Nephron progenitor cell (in vitro differentiated cells): ENCODE results near the gene CLEC2D.

Source experiments
- DNase-seq: peaks from one replicate; pipeline ENCODE4 v3.0.0; 2021
- H3K27ac Mint-ChIP-seq: 2 replicates; pipeline ENCODE4 v1.8.0; 2021; ENCODE audit warnings: mild to moderate bottlenecking, moderate library complexity, mixed read lengths
- H3K27me3 Mint-ChIP-seq: 2 replicates; pipeline ENCODE4 v1.8.0; 2021; ENCODE audit warnings: mild to moderate bottlenecking, low read depth, mixed read lengths; ENCODE audit not compliant: poor library complexity
- H3K36me3 Mint-ChIP-seq: 2 replicates; pipeline ENCODE4 v1.8.0; 2021; ENCODE audit warnings: low read depth, mixed read lengths
- H3K4me1 Mint-ChIP-seq: 2 replicates; pipeline ENCODE4 v1.8.0; 2021; ENCODE audit warnings: mixed read lengths
- H3K4me3 Mint-ChIP-seq: 2 replicates; pipeline ENCODE4 v1.8.0; 2021; ENCODE audit warnings: mild to moderate bottlenecking, moderate library complexity, mixed read lengths
- H3K9me3 Mint-ChIP-seq: 2 replicates; pipeline ENCODE4 v1.8.0; 2021; ENCODE audit warnings: mild to moderate bottlenecking, moderate library complexity, mixed read lengths
- CTCF ChIP-seq: fragments of 200-600 bp; sonication (generic); IDR thresholded peaks from 2 replicates; pipeline ENCODE4 v1.5.0; 2021; ENCODE audit warnings: antibody characterized with exemption

Gene CLEC2D

DNA sequence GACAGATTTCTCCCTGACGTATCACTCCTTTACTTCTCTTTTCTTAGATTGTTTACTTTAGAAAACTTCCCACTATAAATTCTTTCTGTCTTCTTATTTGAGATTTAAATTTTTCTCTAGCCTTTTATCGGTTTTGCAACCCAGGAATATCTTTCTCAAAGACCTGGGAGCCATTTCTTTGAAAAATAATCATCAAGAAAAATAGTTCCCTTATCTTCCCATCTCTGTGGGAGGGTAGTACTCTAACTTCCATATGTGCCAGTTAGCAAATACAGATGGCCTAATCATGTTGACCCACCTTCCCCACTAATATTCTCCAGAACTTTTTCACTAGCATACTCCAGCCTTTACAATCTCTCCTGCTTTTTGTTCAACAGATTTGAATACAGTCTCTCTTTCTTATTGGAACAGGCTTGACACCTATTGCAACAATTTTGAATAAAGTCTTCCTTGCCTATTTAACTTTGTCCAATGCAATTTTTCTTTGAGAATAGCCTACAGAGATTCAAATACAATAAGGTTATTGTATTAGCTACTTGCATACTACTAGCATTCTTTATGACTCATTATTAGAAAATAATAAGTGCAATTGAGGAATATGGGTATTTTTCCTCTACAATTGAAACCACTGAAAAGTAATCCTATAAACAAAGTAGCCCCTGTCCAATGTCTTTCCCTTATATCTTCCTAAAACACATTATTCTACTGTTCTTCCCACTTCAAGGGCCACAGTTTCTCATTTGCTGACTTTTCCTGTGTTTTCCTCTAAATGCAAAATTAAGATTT, 34.4 kb upstream of the CLEC2D start:
- no peaks in the 10 kb centered on the region for H3K4me1 Mint-ChIP-seq
- TF ChIP-seq CTCF, result no peak
- no peak for DNase-seq
- peaks cover 42% of the 10 kb centered on the region for H3K9me3 Mint-ChIP-seq
- no peak overlapping the region for H3K4me3 Mint-ChIP-seq
- H3K27me3 Mint-ChIP-seq, result no peaks in the 10 kb centered on the region
- H3K36me3 Mint-ChIP-seq, result peaks cover 18% of the 10 kb centered on the region
- no peak overlapping the region for H3K27ac Mint-ChIP-seq

- no peak for DNase-seq
- Mint-ChIP-seq H3K27ac (no peak overlapping the region), H3K4me3 (no peak overlapping the region), H3K4me1 (no peaks in the 10 kb centered on the region), H3K27me3 (no peaks in the 10 kb centered on the region), H3K9me3 (peaks cover 47% of the 10 kb centered on the region), H3K36me3 (peaks cover 22% of the 10 kb centered on the region)
- no peak for TF ChIP-seq CTCF
Measured at GRCh38 chr12:9636150-9636850, 33.2 kb upstream of the CLEC2D start.

DNA sequence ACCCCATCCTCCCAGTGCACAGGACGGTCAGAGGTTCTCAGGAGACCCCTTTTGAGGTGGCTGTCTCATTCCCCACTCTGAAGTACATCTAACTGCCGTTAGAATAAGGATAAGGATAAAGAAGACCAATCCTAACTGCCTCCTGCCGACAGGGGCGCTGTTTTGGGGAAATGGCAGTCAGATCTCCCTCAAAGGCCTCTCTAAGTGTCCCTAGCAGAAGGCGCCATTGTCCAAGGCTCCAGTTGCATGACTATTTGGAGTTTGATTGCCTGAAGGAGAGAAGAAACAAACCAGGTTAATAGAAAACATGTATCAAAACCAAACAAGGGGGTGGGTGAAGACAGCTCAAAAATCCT, 32.7 kb upstream of the CLEC2D start:
- Mint-ChIP-seq H3K27me3 (peaks cover under 1% of the 10 kb centered on the region), H3K27ac (peak overlapping the region; percentile 58), H3K4me1 (no peaks in the 10 kb centered on the region), H3K36me3 (peaks cover 22% of the 10 kb centered on the region), H3K9me3 (peaks cover 45% of the 10 kb centered on the region), H3K4me3 (no peak overlapping the region)
- no peak for TF ChIP-seq CTCF
- no peak for DNase-seq

GRCh38 chr12:9640024-9640423, 29.5 kb upstream of the CLEC2D start:
- no peak for TF ChIP-seq CTCF
- Mint-ChIP-seq H3K27me3 (peaks cover 5% of the 10 kb centered on the region), H3K9me3 (peaks cover 35% of the 10 kb centered on the region), H3K27ac (no peak overlapping the region), H3K4me3 (no peak overlapping the region), H3K36me3 (peaks cover 11% of the 10 kb centered on the region), H3K4me1 (no peaks in the 10 kb centered on the region)
- DNase-seq, result no peak

- Mint-ChIP-seq H3K27me3 (peaks cover 5% of the 10 kb centered on the region), H3K36me3 (peaks cover 17% of the 10 kb centered on the region), H3K4me1 (peaks cover 12% of the 10 kb centered on the region), H3K4me3 (no peak overlapping the region), H3K9me3 (peaks cover 34% of the 10 kb centered on the region), H3K27ac (no peak overlapping the region)
- DNase-seq, result no peak
- TF ChIP-seq CTCF, result no peak
Measured at GRCh38 chr12:9642606-9643265, 26.8 kb upstream of the CLEC2D start.
